Choroid plexus epithelial cell (primary cell): ENCODE measurements around the gene ISM1.

Source experiments
- DNase-seq: peaks from one replicate; pipeline ENCODE4 v3.0.0-alpha.2; 2010; ENCODE audit warnings: low read depth
- H3K4me3 ChIP-seq: 2 replicates; pipeline ENCODE4 v1.5.1; 2011; ENCODE audit warnings: low read depth, mild to moderate bottlenecking, control low read depth, low read length, moderate library complexity
- TF ChIP-seq, protein P1 (sequence below): conservative IDR thresholded peaks from 2 replicates; pipeline ENCODE4 v1.5.1; 2011; ENCODE audit warnings: low read depth, mild to moderate bottlenecking, control low read depth, inconsistent platforms, low read length, moderate library complexity

ISM1 gene

GRCh38 chr20:13305284-13305683 is 84.2 kb downstream of the ISM1 start:
- TF ChIP-seq, protein P1, sequence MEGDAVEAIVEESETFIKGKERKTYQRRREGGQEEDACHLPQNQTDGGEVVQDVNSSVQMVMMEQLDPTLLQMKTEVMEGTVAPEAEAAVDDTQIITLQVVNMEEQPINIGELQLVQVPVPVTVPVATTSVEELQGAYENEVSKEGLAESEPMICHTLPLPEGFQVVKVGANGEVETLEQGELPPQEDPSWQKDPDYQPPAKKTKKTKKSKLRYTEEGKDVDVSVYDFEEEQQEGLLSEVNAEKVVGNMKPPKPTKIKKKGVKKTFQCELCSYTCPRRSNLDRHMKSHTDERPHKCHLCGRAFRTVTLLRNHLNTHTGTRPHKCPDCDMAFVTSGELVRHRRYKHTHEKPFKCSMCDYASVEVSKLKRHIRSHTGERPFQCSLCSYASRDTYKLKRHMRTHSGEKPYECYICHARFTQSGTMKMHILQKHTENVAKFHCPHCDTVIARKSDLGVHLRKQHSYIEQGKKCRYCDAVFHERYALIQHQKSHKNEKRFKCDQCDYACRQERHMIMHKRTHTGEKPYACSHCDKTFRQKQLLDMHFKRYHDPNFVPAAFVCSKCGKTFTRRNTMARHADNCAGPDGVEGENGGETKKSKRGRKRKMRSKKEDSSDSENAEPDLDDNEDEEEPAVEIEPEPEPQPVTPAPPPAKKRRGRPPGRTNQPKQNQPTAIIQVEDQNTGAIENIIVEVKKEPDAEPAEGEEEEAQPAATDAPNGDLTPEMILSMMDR = no peak
- H3K4me3 ChIP-seq = no peak overlapping the region
- no peak for DNase-seq

DNA sequence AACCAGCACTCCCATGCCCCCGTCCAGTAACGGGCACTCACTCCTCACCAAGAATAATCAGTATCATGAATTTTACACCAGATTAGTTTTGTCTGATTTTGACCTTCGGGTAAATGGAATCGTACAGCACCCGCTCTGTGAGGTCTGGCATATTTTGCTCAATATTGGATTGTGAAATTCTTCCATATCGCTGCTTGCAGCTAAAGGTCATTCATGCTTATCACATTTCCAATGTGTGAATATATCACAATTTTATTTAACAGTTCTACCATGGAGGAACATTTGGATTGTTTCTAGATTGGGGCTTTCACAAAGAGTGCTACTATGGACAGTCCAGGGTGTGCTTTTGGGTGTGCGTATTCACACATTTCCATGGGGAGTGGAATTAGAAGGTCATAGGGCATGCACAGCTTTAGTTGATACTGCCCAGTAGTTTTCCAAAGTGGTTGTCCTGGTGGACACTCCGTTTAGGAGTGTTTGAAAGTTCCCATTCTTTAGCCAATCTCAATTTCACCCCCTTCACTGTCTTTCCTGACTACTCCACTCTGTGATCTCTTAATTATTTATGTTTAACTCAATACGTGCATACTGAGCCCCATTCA is 86.6 kb downstream of the ISM1 start:
- TF ChIP-seq, protein P1 = no peak
- H3K4me3 ChIP-seq = no peak overlapping the region
- no peak for DNase-seq

DNA sequence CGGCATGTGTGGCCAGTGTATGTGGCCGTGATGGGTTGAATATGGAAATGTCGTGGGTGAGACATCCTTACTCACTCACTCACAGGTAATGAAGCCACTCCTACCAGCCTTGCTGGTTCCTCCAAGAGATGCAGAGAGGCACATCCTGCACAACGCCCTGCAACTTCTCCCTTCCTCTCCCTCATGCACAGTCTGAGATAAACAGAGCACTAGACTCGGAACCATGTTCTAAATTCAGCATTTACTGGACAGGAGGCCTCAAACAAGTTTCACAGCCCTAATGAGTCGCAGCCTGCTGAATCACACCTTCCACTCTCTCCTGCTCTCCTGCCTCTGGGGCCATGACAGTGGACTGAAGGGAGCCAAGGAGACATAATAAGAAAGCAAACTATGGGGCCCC is 91.2 kb downstream of the ISM1 start:
- DNase-seq = no peak
- no peak overlapping the region for H3K4me3 ChIP-seq
- TF ChIP-seq, protein P1 = no peak

GRCh38 chr20:13313201-13313600 is 92.1 kb downstream of the ISM1 start:
- TF ChIP-seq, protein P1 = no peak

GRCh38 chr20:13317439-13317838 is 96.4 kb downstream of the ISM1 start:
- no peak overlapping the region for H3K4me3 ChIP-seq
- TF ChIP-seq, protein P1 = no peak
- no peak for DNase-seq

More at GRCh38 chr20:13313201-13313600, 92.1 kb downstream of the ISM1 start:
- no peak overlapping the region for H3K4me3 ChIP-seq
- DNase-seq = no peak

DNA sequence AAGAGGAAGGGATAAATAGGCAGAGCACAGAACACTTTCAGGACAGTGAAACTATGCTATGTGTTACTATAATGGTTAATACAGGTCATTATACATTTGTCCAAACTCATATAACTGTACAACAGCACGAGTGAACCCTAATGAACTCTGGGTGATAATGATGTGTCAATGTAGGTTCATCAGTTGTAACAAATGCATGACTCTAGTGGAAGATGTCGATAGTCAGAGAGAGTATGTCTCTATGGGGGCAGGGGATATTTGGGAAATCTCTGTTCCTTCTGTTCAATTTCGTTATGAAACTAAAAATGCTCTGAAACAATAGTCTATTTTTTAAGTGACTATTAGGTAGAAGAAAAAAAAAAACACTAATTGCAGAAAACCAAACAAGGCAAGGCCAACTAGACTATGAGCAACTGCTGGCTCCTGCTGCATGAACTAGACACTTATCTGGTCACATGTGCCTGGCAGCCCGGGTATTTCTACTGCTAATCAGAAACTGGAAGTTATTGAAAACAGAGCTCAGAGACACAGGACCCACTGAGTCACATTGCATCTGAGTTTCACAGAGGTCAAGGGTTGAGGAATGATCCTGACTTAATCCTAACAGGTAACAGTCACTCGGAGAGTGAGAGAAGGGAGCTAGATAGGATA is 97.9 kb downstream of the ISM1 start:
- TF ChIP-seq, protein P1 = no peak
- no peak overlapping the region for H3K4me3 ChIP-seq
- no peak for DNase-seq

GRCh38 chr20:13320702-13321101 is 99.6 kb downstream of the ISM1 start:
- DNase-seq = no peak
- TF ChIP-seq, protein P1 = no peak
- H3K4me3 ChIP-seq = no peak overlapping the region
